Uterus (tissue), 4 donors: Measurements from ENCODE around the gene PIK3R6. TPM values are rescaled to one million over a fixed set of nuclear protein-coding genes. Genes with fewer than 3 reads are reported as not detected.

ENCODE experiments used
- DNase-seq, 2 donors: peaks; one replicate each; pipeline ENCODE4 v3.0.0-alpha.2; 2019 to 2020
- H3K27ac ChIP-seq, 2 donors: fragments of 200-600 bp; sonication (generic); 1 replicate in 1 of 2; 2 replicates in 1 of 2; pipeline ENCODE4 v1.5.1; 2016 to 2018
- H3K27me3 ChIP-seq, 2 donors: fragments of 200-600 bp; sonication (generic); one replicate each; pipeline ENCODE4 v1.5.1; 2018 to 2019; ENCODE audit warnings: control low read depth in 1 of 2
- H3K36me3 ChIP-seq, 2 donors: fragments of 200-600 bp; sonication (generic); one replicate each; pipeline ENCODE4 v1.5.1; 2019; ENCODE audit warnings: control low read depth in 1 of 2
- H3K4me1 ChIP-seq, 2 donors: fragments of 200-600 bp; sonication (generic); one replicate each; pipeline ENCODE4 v1.5.1; 2018 to 2019; ENCODE audit warnings: control low read depth in 1 of 2
- H3K4me3 ChIP-seq, 2 donors: fragments of 200-600 bp; sonication (generic); 1 replicate in 1 of 2; 2 replicates in 1 of 2; pipeline ENCODE4 v1.5.1; 2018 to 2019; ENCODE audit warnings: mild to moderate bottlenecking in 1 of 2
- H3K9me3 ChIP-seq, 2 donors: fragments of 200-600 bp; sonication (generic); one replicate each; pipeline ENCODE4 v1.5.1; 2019; ENCODE audit warnings: control low read depth in 1 of 2
- POLR2A ChIP-seq, 2 donors: fragments of 450-650 bp; IDR thresholded peaks; one replicate each; pipeline ENCODE4 v1.6.1; 2016; ENCODE audit warnings: antibody characterized with exemption in 2 of 2, mild to moderate bottlenecking in 1 of 2, moderate library complexity in 1 of 2
- intact Hi-C: fragments of 100-400 bp; cut with DNase I; formaldehyde crosslinking; loops from one replicate; pipeline ENCODE4 v1.15.1; 2023; ENCODE audit warnings: low total_unique reads
- total RNA-seq, 4 donors: library from RNA; depleted of rRNA in 3 of 4; stranded (reverse); fragments of >200 nt in 3 of 4; gene quantifications; one replicate each; pipeline versions ENCODE4 v1.1.0 to v1.2.4, GENCODE V29; 2014 to 2023
- TF ChIP-seq, protein P1 (sequence below), 4 experiments: fragments of 200-600 bp in 2 of 4; fragments of 450-650 bp in 2 of 4; sonication (generic) in 2 of 4; IDR thresholded peaks; one replicate each; pipeline ENCODE4 v1.5.1; 2016 to 2019; ENCODE audit warnings: antibody characterized with exemption in 4 of 4, mild to moderate bottlenecking in 2 of 4, moderate library complexity in 1 of 4
- donor health status: DM: yes; HTN: yes; CAD: no.

The PIK3R6 gene
- total RNA-seq, 4 donors from 2014 or later, result 0.34 to 24.6 (median 1.1) TPM; not detected in 1

DNA sequence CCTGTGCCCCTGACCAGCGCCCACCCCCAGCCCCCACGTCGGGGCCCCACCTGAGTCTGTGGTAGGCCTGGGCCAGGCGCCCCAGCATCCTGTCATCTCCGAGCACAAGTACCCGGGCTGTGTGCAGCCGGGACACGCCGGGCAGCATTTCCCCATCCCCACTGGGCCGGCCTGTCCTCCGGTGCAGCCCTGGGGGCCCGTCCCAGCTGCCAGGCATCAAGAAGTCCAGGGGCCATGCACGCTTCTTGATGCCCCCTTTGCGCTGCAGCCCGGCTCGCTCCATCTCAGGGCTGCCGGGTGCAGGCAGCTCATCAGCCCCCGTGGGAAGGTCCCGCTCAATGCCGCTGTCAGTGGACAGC is 39.0 kb downstream of the PIK3R6 start:
- Histone ChIP-seq H3K27me3 (peaks cover 0 to 7% of the 10 kb centered on the region in 2 donors), H3K4me1 (no peaks in the 10 kb centered on the region), H3K4me3 (no peak overlapping the region), H3K9me3 (no peaks in the 10 kb centered on the region), H3K27ac (no peak overlapping the region), H3K36me3 (no peaks in the 10 kb centered on the region)
- TF ChIP-seq, protein P1, sequence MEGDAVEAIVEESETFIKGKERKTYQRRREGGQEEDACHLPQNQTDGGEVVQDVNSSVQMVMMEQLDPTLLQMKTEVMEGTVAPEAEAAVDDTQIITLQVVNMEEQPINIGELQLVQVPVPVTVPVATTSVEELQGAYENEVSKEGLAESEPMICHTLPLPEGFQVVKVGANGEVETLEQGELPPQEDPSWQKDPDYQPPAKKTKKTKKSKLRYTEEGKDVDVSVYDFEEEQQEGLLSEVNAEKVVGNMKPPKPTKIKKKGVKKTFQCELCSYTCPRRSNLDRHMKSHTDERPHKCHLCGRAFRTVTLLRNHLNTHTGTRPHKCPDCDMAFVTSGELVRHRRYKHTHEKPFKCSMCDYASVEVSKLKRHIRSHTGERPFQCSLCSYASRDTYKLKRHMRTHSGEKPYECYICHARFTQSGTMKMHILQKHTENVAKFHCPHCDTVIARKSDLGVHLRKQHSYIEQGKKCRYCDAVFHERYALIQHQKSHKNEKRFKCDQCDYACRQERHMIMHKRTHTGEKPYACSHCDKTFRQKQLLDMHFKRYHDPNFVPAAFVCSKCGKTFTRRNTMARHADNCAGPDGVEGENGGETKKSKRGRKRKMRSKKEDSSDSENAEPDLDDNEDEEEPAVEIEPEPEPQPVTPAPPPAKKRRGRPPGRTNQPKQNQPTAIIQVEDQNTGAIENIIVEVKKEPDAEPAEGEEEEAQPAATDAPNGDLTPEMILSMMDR (IDR thresholded peaks at IDR 0.05), result no peak
- TF ChIP-seq POLR2A (IDR thresholded peaks at IDR 0.05), result no peak
- no peak for DNase-seq
- intact Hi-C loops, result no loop called here

DNA sequence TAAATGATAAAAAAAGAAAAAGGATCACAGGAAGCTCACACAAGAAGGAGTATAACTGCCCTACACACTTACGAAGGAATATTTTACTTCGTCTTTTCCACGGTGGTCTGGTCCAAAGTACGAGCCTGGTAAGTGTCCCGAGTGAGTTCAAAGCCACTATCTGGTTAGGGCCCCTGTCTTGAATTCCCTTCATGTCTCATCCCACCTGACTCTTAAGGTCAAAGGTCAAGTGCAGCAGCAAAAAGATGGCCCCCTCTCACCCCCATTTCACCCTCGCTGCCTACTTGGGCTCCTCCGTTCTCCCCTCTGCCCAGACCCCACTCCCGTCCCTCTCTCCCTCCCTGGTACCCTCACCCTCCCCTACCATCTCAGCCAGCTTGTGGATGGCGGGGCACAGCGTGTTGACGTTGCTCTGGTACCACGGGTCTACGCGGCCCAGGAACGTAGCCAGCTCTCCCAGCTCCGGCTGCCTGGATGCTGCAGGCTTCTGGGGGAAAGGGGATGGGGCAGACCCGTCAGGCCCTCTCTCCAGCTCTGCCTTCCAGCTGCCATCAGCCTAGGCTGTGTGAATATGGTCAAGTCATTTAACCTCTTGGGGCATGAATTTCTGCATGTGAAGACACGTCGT is 40.6 kb downstream of the PIK3R6 start:
- intact Hi-C loops, result no loop called here
- TF ChIP-seq POLR2A (IDR thresholded peaks at IDR 0.05), result no peak
- TF ChIP-seq, protein P1 (IDR thresholded peaks at IDR 0.05), result no peak

DNA sequence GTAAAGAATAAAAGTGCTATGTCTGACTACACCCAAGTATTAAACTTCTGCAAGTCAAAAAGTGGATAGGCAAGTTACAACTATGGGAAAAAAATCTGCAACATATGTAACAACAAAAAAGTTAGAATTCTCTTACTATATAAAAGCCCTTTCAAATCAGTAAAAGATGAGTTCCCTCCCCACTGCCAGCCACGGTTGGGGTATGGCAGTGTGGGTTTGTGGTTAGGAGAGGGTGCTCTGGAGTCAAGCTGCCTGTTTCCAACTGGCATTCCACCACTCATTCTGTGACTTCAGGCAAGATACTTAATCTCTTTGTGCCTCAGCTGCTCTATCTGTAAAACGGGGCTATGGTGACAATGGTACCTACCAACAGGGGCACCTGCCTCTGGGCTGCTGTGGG is 41.7 kb downstream of the PIK3R6 start:
- TF ChIP-seq, protein P1 (IDR thresholded peaks at IDR 0.05), result no peak
- TF ChIP-seq POLR2A (IDR thresholded peaks at IDR 0.05), result no peak
- no peak for DNase-seq

More for the DNA sequence above, 40.6 kb downstream of the PIK3R6 start:
- Histone ChIP-seq H3K9me3 (no peaks in the 10 kb centered on the region), H3K36me3 (no peaks in the 10 kb centered on the region), H3K4me3 (no peak overlapping the region), H3K27me3 (no peaks in the 10 kb centered on the region), H3K4me1 (no peaks in the 10 kb centered on the region), H3K27ac (no peak overlapping the region)
- DNase-seq, result no peak

DNA sequence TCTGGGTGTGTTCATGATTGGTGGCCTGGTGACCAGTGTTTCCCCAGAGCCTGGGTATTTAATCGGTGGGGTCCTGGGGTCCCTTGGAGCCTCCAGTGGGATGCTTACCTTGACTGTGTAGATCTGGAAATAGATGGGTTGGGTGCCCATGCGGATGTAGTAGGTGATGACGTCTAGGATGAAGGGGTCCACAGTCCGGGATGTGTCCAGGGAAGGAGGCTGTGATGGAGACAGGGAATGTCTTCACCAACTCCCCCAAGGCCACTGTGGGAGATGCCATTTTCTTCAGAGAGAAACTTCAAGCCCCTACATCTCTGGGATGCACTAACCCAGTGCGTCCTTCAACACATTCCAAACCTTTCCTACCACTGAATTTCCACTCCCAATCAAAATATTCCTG is 44.2 kb downstream of the PIK3R6 start:
- Histone ChIP-seq H3K4me3 (no peak overlapping the region), H3K9me3 (no peaks in the 10 kb centered on the region), H3K27ac (no peak overlapping the region), H3K4me1 (no peaks in the 10 kb centered on the region), H3K36me3 (no peaks in the 10 kb centered on the region), H3K27me3 (no peaks in the 10 kb centered on the region)
- intact Hi-C loops, result no loop called here
- TF ChIP-seq, protein P1 (IDR thresholded peaks at IDR 0.05), result no peak
- no peak for TF ChIP-seq POLR2A (IDR thresholded peaks at IDR 0.05)
- no peak for DNase-seq

More for the DNA sequence above, 41.7 kb downstream of the PIK3R6 start:
- no peaks in the 10 kb centered on the region for H3K4me1 ChIP-seq
- no peak overlapping the region for H3K27ac ChIP-seq
- H3K9me3 ChIP-seq, result no peaks in the 10 kb centered on the region
- no peaks in the 10 kb centered on the region for H3K27me3 ChIP-seq
- intact Hi-C loops, result no loop called here
- H3K36me3 ChIP-seq, result no peaks in the 10 kb centered on the region
- H3K4me3 ChIP-seq, result no peak overlapping the region

DNA sequence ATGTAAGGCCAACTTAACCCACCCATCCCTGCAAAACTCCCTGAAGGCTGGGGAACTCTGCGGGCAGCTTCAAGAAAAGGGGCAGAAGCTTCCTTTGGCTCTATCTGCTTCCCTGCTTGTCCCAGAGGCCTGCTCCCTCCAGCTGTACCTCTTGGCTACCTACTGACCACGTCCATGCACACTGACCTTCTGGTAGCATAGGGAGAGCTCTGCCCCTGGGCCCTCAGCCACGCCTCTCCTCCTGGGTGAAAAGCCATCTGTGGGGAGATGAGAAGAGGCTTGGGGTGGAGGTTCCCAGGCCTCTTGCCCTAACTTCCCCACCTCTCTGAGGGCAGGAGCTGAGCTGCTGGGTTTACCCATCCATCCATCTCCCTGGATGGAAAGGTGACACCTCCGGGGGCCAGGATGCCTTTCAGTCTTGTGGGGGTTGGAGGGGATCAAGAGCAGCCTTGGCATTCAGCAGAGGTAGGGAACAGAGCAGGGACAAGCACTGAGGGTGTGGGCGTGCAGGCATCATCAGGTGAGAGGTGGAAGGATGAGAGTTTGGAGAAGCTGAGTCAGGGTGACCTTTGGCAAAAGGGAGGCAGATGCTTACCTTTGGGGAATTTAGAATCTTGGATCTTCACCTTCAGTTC is 45.0 kb downstream of the PIK3R6 start:
- Histone ChIP-seq H3K4me1 (no peaks in the 10 kb centered on the region), H3K27me3 (no peaks in the 10 kb centered on the region), H3K36me3 (no peaks in the 10 kb centered on the region), H3K9me3 (no peaks in the 10 kb centered on the region), H3K4me3 (no peak overlapping the region), H3K27ac (no peak overlapping the region)
- DNase-seq, result no peak
- TF ChIP-seq POLR2A (IDR thresholded peaks at IDR 0.05), result no peak
- TF ChIP-seq, protein P1 (IDR thresholded peaks at IDR 0.05), result no peak
- intact Hi-C loops, result no loop called here
